Astrocyte of the cerebellum (primary cell): Measurements from ENCODE around the gene RASA4.
"Not testable (repeated sequence)": the region's sequence is repeated elsewhere in the genome, so short reads cannot be mapped to it uniquely, and the experiment has no call there.

Experiments
- DNase-seq: peaks from one replicate; pipeline ENCODE4 v3.0.0-alpha.2; 2011; ENCODE audit warnings: low read depth
- H3K4me3 ChIP-seq: 2 replicates; pipeline ENCODE4 v1.5.1; 2011; ENCODE audit warnings: mild to moderate bottlenecking, low read depth, low read length, moderate library complexity
- in situ Hi-C: cut with HindIII; loops from 2 replicates; pipeline ENCODE4 v1.10.0; 2017; ENCODE audit warnings: low sequenced_read_pairs

RASA4 gene

GRCh38 chr7:102616507-102617125, at the start of gene RASA4:
RASA4 (minus strand) TSS chr7:102616756; CDS start chr7:102616689, 67 bp downstream.
- in situ Hi-C loops, DNase-seq: not testable (repeated sequence)

GRCh38 chr7:102664765-102665164, 48.2 kb upstream of the RASA4 start:
- DNase-seq, H3K4me3 ChIP-seq, in situ Hi-C loops: not testable (repeated sequence)

More at GRCh38 chr7:102616507-102617125, at the start of gene RASA4:
- peak within 1 kb of the TSS; percentile 36 for H3K4me3 ChIP-seq

- in situ Hi-C loops, H3K4me3 ChIP-seq, DNase-seq: not testable (repeated sequence)
These were observed 33.4 kb upstream of the RASA4 start, which contains the start of gene SPDYE2B for GRCh38 chr7:102649924-102650323. SPDYE2B (plus strand) TSS chr7:102650319; CDS start chr7:102652349, 2,030 bp downstream.

GRCh38 chr7:102647813-102648212, 31.3 kb upstream of the RASA4 start:
- H3K4me3 ChIP-seq, DNase-seq, in situ Hi-C loops: not testable (repeated sequence)

- in situ Hi-C loops, DNase-seq, H3K4me3 ChIP-seq: not testable (repeated sequence)
These were observed 26.8 kb upstream of the RASA4 start for GRCh38 chr7:102643404-102643803.

- in situ Hi-C loops, result not testable (repeated sequence)
These were observed 26.1 kb upstream of the RASA4 start, which contains the start of gene UPK3BL1 for GRCh38 chr7:102642691-102643090. UPK3BL1 (minus strand) TSS chr7:102642791; CDS start chr7:102642741, 50 bp downstream.

GRCh38 chr7:102638848-102639247, 22.3 kb upstream of the RASA4 start:
- in situ Hi-C loops, DNase-seq, H3K4me3 ChIP-seq: not testable (repeated sequence)

More at GRCh38 chr7:102642691-102643090, 26.1 kb upstream of the RASA4 start, which contains the start of gene UPK3BL1:
- not testable (repeated sequence) for H3K4me3 ChIP-seq, DNase-seq

GRCh38 chr7:102636956-102637355, 20.4 kb upstream of the RASA4 start:
- in situ Hi-C loops, DNase-seq, H3K4me3 ChIP-seq: not testable (repeated sequence)

GRCh38 chr7:102635354-102635753, 18.8 kb upstream of the RASA4 start:
- H3K4me3 ChIP-seq, DNase-seq, in situ Hi-C loops: not testable (repeated sequence)

GRCh38 chr7:102634299-102634698, 17.7 kb upstream of the RASA4 start:
- DNase-seq, H3K4me3 ChIP-seq, in situ Hi-C loops: not testable (repeated sequence)

GRCh38 chr7:102630622-102631021, 14.1 kb upstream of the RASA4 start:
- DNase-seq, H3K4me3 ChIP-seq, in situ Hi-C loops: not testable (repeated sequence)

GRCh38 chr7:102627271-102627904, 10.8 kb upstream of the RASA4 start:
- in situ Hi-C loops, H3K4me3 ChIP-seq, DNase-seq: not testable (repeated sequence)

GRCh38 chr7:102618122-102618521, 1.6 kb upstream of the RASA4 start:
- in situ Hi-C loops, DNase-seq, H3K4me3 ChIP-seq: not testable (repeated sequence)

- in situ Hi-C loops, DNase-seq, H3K4me3 ChIP-seq: not testable (repeated sequence)
These were observed 626 bp downstream of the RASA4 start for GRCh38 chr7:102615930-102616329.

- DNase-seq, in situ Hi-C loops, H3K4me3 ChIP-seq: not testable (repeated sequence)
These were observed 1.7 kb downstream of the RASA4 start for GRCh38 chr7:102614873-102615272.

GRCh38 chr7:102614346-102614697, 2.2 kb downstream of the RASA4 start:
- H3K4me3 ChIP-seq, DNase-seq, in situ Hi-C loops: not testable (repeated sequence)

GRCh38 chr7:102613575-102614345, 2.8 kb downstream of the RASA4 start:
- in situ Hi-C loops, DNase-seq: not testable (repeated sequence)

More at GRCh38 chr7:102613575-102614345, 2.8 kb downstream of the RASA4 start:
- H3K4me3 ChIP-seq, result not testable (repeated sequence)
